ENCODE data around the gene PARP9.

Gene PARP9

GRCh38 chr3:122508135-122508914 is 55.8 kb downstream of the PARP9 start:
- Histone ChIP-seq H2AFZ (ENCODE audit: low read length) (no peak overlapping the region), H3K36me3 (ENCODE audit: insufficient read depth, low read length) (peaks cover 18% of the 10 kb centered on the region; the same call in 1 of the 2 replicates), H3K9me2 (ENCODE audit: low read depth, low read length) (no peaks in the 10 kb centered on the region), H3K4me1 (ENCODE audit: insufficient read depth, low read length, severe bottlenecking) (peaks cover 13% of the 10 kb centered on the region), H3K79me2 (ENCODE audit: insufficient read depth, low read length) (peaks cover 100% of the 10 kb centered on the region), H3K9me3 (ENCODE audit: low read length) (peaks cover 9% of the 10 kb centered on the region), H3F3A (ENCODE audit: insufficient read depth, low read length) (no peaks in the 10 kb centered on the region), H3K4me2 (ENCODE audit: low read length) (no peak overlapping the region), H3K27ac (ENCODE audit: low read depth, low read length, poor library complexity, severe bottlenecking) (no peak overlapping the region), H3K27me3 (ENCODE audit: insufficient read depth, low read length) (no peaks in the 10 kb centered on the region), H4K20me1 (ENCODE audit: insufficient read depth, low read length) (peaks cover 4% of the 10 kb centered on the region; the same call in 1 of the 2 replicates), H3K4me3 (ENCODE audit: low read depth, low read length, poor library complexity, severe bottlenecking) (no peak overlapping the region), H3K9ac (ENCODE audit: low read length) (no peak overlapping the region)
- no peak for TF ChIP-seq EZH2 (IDR thresholded peaks at IDR 0.05; ENCODE audit: borderline replicate concordance, low read length)
- TF ChIP-seq, protein P1, sequence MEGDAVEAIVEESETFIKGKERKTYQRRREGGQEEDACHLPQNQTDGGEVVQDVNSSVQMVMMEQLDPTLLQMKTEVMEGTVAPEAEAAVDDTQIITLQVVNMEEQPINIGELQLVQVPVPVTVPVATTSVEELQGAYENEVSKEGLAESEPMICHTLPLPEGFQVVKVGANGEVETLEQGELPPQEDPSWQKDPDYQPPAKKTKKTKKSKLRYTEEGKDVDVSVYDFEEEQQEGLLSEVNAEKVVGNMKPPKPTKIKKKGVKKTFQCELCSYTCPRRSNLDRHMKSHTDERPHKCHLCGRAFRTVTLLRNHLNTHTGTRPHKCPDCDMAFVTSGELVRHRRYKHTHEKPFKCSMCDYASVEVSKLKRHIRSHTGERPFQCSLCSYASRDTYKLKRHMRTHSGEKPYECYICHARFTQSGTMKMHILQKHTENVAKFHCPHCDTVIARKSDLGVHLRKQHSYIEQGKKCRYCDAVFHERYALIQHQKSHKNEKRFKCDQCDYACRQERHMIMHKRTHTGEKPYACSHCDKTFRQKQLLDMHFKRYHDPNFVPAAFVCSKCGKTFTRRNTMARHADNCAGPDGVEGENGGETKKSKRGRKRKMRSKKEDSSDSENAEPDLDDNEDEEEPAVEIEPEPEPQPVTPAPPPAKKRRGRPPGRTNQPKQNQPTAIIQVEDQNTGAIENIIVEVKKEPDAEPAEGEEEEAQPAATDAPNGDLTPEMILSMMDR (IDR thresholded peaks at IDR 0.05; ENCODE audit: low read length) = no peak

GRCh38 chr3:122506450-122506849 is 57.6 kb downstream of the PARP9 start:
- Histone ChIP-seq H3K9me2 (ENCODE audit: low read depth, low read length) (no peaks in the 10 kb centered on the region), H3K4me3 (ENCODE audit: low read depth, low read length, poor library complexity, severe bottlenecking) (no peak overlapping the region), H3K27me3 (ENCODE audit: insufficient read depth, low read length) (no peaks in the 10 kb centered on the region), H3K4me2 (ENCODE audit: low read length) (no peak overlapping the region), H3K36me3 (ENCODE audit: insufficient read depth, low read length) (peaks cover 17% of the 10 kb centered on the region; the same call in 1 of the 2 replicates), H3K9ac (ENCODE audit: low read length) (no peak overlapping the region), H3F3A (ENCODE audit: insufficient read depth, low read length) (no peaks in the 10 kb centered on the region), H3K9me3 (ENCODE audit: low read length) (peaks cover 9% of the 10 kb centered on the region), H3K27ac (ENCODE audit: low read depth, low read length, poor library complexity, severe bottlenecking) (no peak overlapping the region), H2AFZ (ENCODE audit: low read length) (no peak overlapping the region), H3K4me1 (ENCODE audit: insufficient read depth, low read length, severe bottlenecking) (no peaks in the 10 kb centered on the region), H3K79me2 (ENCODE audit: insufficient read depth, low read length) (peaks cover 100% of the 10 kb centered on the region), H4K20me1 (ENCODE audit: insufficient read depth, low read length) (no peaks in the 10 kb centered on the region)
- TF ChIP-seq, protein P1 (IDR thresholded peaks at IDR 0.05; ENCODE audit: low read length) = no peak
- TF ChIP-seq EZH2 (IDR thresholded peaks at IDR 0.05; ENCODE audit: borderline replicate concordance, low read length) = no peak

DNA sequence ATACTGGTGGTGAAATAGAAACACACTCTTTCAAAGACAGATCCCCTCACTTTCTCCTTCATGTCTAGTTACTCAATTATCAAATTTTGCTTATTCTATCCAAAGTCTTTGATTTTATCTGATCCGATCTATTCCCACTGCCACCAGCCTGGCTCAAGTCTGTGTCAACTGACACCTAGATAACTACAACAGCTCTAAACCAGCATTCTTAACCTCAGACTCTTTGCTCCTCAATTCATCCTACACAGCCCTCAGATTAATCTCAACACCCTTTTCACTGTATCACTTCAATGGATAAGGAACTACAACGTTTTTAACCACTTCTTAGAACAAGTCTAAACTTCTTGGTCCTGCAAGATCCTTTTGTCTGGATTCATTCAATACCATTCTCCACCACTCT is 58.4 kb downstream of the PARP9 start:
- H3K36me3 ChIP-seq (ENCODE audit: insufficient read depth, low read length) = peaks cover 13% of the 10 kb centered on the region; the same call in 1 of the 2 replicates
- no peaks in the 10 kb centered on the region for H4K20me1 ChIP-seq (ENCODE audit: insufficient read depth, low read length)
- TF ChIP-seq, protein P1 (IDR thresholded peaks at IDR 0.05; ENCODE audit: low read length) = no peak
- no peak for TF ChIP-seq EZH2 (IDR thresholded peaks at IDR 0.05; ENCODE audit: borderline replicate concordance, low read length)

More for the DNA sequence above, 58.4 kb downstream of the PARP9 start:
- H3K4me1 ChIP-seq (ENCODE audit: insufficient read depth, low read length, severe bottlenecking) = no peaks in the 10 kb centered on the region
- no peaks in the 10 kb centered on the region for H3F3A ChIP-seq (ENCODE audit: insufficient read depth, low read length)
- H3K4me2 ChIP-seq (ENCODE audit: low read length) = no peak overlapping the region
- no peak overlapping the region for H3K4me3 ChIP-seq (ENCODE audit: low read depth, low read length, poor library complexity, severe bottlenecking)
- H2AFZ ChIP-seq (ENCODE audit: low read length) = no peak overlapping the region
- no peak overlapping the region for H3K27ac ChIP-seq (ENCODE audit: low read depth, low read length, poor library complexity, severe bottlenecking)
- no peak overlapping the region for H3K9ac ChIP-seq (ENCODE audit: low read length)
- H3K27me3 ChIP-seq (ENCODE audit: insufficient read depth, low read length) = no peaks in the 10 kb centered on the region
- H3K9me3 ChIP-seq (ENCODE audit: low read length) = peaks cover 9% of the 10 kb centered on the region
- peaks cover 97% of the 10 kb centered on the region for H3K79me2 ChIP-seq (ENCODE audit: insufficient read depth, low read length)
- no peaks in the 10 kb centered on the region for H3K9me2 ChIP-seq (ENCODE audit: low read depth, low read length)

Data from OCI-LY1 (cell line).